Embryonic facial prominence (tissue), 1 donor: ENCODE measurements around the gene RAB20.
"Not testable (repeated sequence)": the region's sequence is repeated elsewhere in the genome, so short reads cannot be mapped to it uniquely, and the experiment has no call there.

Source experiments
- DNase-seq: peaks from one replicate; pipeline ENCODE4 v3.0.0-alpha.2; 2016; ENCODE audit errors: extremely low spot score

Gene RAB20

DNA sequence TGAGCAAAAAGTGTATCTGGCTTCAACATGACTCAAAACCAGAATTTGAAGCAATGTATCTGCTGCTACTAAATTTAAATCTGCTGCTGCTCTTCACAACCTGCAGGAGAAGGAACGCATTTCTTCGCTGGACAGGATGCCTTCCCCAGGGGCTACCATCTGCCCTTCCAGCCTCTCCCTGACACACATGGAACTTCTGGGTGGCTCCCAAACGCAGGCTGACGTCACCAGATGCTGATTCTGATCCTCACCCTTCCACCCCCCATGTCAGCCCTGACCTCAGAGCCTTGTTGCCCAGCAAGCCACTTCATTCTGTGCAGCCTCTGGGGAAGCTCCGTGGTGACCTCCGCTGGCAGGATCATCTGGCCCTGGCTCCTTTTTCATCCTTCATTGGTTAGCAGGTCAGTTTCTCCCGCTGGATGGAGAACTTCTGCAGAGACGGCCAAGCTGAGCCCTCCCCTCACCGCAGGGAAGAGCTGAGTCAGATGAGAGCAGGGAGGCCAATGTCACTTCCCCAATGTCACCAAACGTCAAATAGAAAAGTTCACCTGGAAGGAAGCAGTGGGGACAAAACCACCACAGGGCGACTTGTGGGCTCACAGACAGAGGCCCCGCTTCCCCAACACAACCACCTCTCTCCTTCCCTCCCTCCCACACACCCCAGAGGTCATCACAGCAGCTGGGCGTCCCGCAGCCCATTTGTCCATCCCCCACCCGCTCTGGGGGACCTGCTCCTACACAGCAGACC lies 14.0 kb upstream of the RAB20 start:
- no peak for DNase-seq

DNA sequence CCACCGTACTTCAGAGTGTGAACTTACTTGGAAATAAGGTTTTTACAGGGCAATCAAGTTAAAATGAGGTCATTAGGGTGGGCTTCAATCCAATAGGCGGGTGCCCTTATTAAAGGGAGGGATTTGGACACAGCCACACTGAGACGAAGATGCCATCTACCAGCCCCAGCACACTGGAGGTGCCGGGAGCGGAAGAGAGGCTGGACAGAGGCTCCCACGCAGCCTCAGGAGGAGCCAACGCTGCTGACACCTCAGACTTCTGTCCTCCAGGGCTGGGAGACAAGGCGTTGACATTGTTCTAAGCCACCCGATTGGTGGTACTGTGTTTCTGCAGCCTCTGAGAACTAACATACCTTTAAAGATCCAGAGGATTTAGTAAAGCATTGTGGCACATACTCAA lies 12.6 kb upstream of the RAB20 start:
- DNase-seq = no peak

GRCh38 chr13:110572778-110573118 lies 11.2 kb upstream of the RAB20 start:
- no peak for DNase-seq

DNA sequence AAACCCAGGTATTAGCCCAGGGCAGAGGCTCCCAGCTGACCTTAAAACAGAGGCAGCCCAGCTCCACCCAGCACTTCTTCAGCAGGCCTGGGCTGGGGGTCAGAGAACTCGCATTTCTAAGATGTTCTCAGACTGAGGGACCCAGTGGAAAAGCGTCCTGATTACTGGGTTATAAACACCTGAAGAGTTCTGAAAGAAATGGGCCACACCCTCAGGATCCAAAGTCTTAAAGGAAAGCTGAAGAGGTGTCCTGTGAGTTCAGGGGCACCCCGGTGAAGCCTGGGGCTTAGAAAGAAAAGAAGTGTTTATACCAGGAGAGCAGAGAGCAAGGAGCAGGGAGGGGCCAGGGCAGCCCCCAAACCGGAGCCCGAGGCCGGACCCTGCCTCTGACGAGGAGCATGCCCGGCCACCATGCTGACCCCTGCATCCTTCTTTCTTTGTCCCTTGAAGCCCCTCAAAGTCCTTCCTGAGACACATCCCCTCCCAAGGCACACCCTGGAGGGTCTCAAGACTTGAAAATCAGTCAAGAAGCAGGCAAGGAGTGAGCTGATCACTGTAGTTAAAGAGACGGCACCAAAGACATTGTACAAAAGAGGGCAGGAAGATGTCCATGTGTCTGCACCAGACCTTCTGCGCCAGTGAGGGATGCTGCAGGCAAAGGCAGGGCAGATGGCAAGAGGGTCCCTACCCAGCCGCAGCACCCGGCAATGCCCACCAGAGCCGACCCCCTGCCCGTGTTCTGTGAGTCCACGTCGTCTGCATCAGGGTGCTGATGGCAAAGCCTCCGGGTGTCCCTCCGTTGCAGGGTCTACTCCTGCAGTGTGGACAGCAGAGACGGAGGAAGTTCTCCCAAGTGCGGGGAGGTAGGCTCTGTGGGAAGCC lies 10.6 kb upstream of the RAB20 start:
- DNase-seq = no peak

GRCh38 chr13:110570886-110571285 lies 9.4 kb upstream of the RAB20 start:
- no peak for DNase-seq

DNA sequence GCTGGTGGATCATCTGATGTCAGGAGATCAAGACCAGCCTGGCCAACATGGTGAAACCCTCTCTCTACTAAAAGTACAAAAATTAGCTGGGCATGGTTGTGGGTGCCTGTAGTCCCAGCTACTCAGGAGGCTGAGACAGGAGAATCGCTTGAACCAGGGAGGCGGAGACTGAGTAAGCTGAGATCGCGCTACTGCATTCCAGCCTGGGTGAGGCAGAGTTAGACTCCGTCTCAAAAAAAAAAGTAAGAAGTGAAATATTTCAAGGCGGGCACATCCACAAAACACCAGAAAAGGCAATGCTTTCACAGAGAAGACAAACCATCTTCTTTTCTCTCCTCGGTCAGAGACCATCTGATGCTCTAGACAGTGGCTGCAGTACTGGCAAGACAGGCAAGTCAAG lies 8.4 kb upstream of the RAB20 start:
- DNase-seq = not testable (repeated sequence)

DNA sequence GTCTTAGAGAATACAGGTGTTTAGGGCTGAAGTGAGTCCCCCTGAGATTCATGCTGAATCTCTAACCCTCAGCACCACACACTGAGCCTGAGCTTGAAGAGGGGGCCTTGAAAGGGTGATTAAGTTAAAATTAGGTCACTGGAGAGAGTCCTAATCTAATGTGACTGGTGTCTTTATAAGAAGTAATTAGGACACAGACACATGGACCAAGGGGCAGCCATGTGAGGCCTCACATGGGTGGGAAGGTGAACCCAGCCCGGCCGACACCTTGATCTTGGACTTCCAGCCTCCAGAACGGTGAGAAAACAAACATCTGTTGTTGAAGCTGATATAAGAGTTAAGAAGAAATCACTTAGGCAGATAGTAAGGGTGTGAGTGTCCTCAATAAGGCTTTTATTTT lies 7.1 kb upstream of the RAB20 start:
- DNase-seq = no peak

- no peak for DNase-seq
Observed at GRCh38 chr13:110566171-110566570, 4.6 kb upstream of the RAB20 start.

- DNase-seq = no peak
Observed at GRCh38 chr13:110565296-110565695, 3.8 kb upstream of the RAB20 start.

- DNase-seq = no peak
Observed at GRCh38 chr13:110564472-110564985, 3.0 kb upstream of the RAB20 start.

DNA sequence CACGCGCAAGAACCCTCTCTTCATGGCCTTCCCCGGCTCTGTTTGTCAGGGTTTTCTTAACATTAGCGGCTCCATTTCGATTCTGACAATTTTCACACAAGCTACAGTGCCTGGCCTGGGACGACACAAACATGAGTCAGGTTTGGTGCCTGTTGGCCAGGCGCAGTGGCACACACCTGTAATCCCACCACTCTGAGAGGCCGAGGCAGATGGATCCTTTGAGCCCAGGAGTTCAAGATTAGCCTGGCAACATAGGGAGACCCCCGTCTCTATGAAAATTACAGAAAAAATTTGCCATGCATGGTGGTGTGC lies 1.9 kb upstream of the RAB20 start:
- no peak for DNase-seq

GRCh38 chr13:110562696-110563462 lies 1.4 kb upstream of the RAB20 start:
- DNase-seq = no peak

GRCh38 chr13:110562036-110562597 lies 595 bp upstream of the RAB20 start:
- peak; percentile 53 for DNase-seq

- no peak for DNase-seq
Observed at GRCh38 chr13:110560601-110561343, 750 bp downstream of the RAB20 start.

DNA sequence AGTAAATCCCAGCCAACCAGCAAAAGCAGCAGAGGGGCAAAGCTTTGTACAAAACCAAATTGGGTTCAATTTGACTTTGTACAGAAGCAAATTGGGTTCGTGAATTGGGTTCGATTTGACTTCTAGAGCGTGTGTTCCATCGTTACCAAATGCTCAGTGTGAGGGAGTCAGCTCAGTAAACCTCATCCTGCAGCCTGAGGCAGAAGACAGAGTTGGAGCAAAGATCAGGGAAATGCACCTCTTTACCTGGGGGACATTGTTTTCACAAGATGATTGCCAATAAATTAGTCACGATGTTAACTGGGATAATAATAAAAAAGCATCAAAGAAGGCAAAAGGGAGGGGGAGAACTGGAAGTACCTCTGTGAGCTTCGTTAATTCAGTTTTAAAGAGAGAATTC lies 1.5 kb downstream of the RAB20 start:
- DNase-seq = no peak

DNA sequence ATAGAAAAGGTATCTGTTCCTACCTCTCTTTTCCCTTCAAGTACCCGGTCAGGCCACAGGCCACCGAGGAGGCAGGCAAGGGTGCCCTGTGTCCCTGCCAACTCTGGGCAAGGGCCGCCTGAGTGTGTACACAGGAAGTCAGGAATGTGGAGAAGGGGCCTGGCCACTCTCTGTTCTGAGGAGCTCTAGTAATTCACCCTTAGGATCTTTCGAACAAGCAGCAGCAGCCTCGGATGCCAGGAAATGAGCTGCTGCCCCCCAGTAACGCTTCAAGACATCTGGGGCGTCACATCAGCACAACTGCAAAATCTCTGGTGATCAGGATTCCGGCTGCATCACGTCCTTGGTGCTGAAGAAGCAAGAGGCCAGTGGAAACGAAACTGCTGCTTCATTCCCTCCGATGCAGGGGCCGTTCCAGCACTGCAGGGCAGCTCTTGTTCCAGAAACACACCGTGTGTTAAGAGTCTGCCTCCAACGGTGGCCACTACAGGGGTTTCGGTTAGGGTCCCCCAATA lies 2.0 kb downstream of the RAB20 start:
- DNase-seq = no peak

GRCh38 chr13:110557610-110558305 lies 3.8 kb downstream of the RAB20 start:
- DNase-seq = no peak

- DNase-seq = no peak
Observed at GRCh38 chr13:110557082-110557481, 4.4 kb downstream of the RAB20 start.

GRCh38 chr13:110556224-110556606 lies 5.3 kb downstream of the RAB20 start:
- DNase-seq = no peak

- DNase-seq = no peak
Observed at GRCh38 chr13:110555601-110556223, 5.8 kb downstream of the RAB20 start.
